ENCODE results near the gene SLC44A4. TPM values are rescaled to one million over a fixed set of nuclear protein-coding genes. Genes with fewer than 3 reads are reported as not detected.

SLC44A4 gene
- total and polyA plus RNA-seq, 9 of the 15 experiments (the other 6 are each of a cell fraction or from before 2014, with no cell fraction given): 7.9 to 18.6 (median 11.2) TPM

- no peak for TF ChIP-seq E4F1 (CRISPR knock-in tag; IDR thresholded peaks at IDR 0.05; ENCODE audit: borderline replicate concordance)
- peak; percentile 60; the same call in 1 of the 2 replicates for TF ChIP-seq ZNF445 (CRISPR knock-in tag; IDR thresholded peaks at IDR 0.05; ENCODE audit: low read depth)
- TF ChIP-seq TBP (optimal IDR thresholded peaks at IDR 0.05; ENCODE audit: low read depth, low read length): peak; percentile 82
- TF ChIP-seq ZNF449 (CRISPR knock-in tag; IDR thresholded peaks at IDR 0.05): no peak
- 0 out of 2 replicates have a peak, but pooled peaks have one; percentile 60 for TF ChIP-seq ZNF324 (CRISPR knock-in tag; IDR thresholded peaks at IDR 0.05)
- no peak for TF ChIP-seq CREB5 (CRISPR knock-in tag; IDR thresholded peaks at IDR 0.05)
- 0 out of 2 replicates have a peak, but pooled peaks have one; percentile 82 for TF ChIP-seq PHB (CRISPR knock-in tag; IDR thresholded peaks at IDR 0.05)
- TF ChIP-seq RBM17 (IDR thresholded peaks at IDR 0.05; ENCODE audit: borderline replicate concordance, low read depth, low read length): no peak
- TF ChIP-seq ZNF140 (CRISPR knock-in tag; IDR thresholded peaks at IDR 0.05): no peak
- peak in 1 of 2 experiments; percentile 86; a peak in 2 of 4 replicates for TF ChIP-seq FOXK2 (conservative IDR thresholded peaks at IDR 0.05 in 1 of 2, IDR thresholded peaks at IDR 0.05 in 1 of 2; ENCODE audit: low read depth in 2 of 2)
- TF ChIP-seq, protein P1, sequence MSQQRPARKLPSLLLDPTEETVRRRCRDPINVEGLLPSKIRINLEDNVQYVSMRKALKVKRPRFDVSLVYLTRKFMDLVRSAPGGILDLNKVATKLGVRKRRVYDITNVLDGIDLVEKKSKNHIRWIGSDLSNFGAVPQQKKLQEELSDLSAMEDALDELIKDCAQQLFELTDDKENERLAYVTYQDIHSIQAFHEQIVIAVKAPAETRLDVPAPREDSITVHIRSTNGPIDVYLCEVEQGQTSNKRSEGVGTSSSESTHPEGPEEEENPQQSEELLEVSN (IDR thresholded peaks at IDR 0.05; ENCODE audit: borderline replicate concordance in 1 of 2, extremely low read depth in 1 of 2, insufficient read depth in 1 of 2, insufficient read length in 1 of 2, low read depth in 1 of 2, low read length in 1 of 2, poor library complexity in 1 of 2, severe bottlenecking in 1 of 2): peak in 1 of 2 experiments; percentile 4
- TF ChIP-seq, protein P2, sequence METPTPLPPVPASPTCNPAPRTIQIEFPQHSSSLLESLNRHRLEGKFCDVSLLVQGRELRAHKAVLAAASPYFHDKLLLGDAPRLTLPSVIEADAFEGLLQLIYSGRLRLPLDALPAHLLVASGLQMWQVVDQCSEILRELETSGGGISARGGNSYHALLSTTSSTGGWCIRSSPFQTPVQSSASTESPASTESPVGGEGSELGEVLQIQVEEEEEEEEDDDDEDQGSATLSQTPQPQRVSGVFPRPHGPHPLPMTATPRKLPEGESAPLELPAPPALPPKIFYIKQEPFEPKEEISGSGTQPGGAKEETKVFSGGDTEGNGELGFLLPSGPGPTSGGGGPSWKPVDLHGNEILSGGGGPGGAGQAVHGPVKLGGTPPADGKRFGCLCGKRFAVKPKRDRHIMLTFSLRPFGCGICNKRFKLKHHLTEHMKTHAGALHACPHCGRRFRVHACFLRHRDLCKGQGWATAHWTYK (CRISPR knock-in tag; IDR thresholded peaks at IDR 0.05): 0 out of 2 replicates have a peak, but pooled peaks have one; percentile 18
- TF ChIP-seq ZNF79 (CRISPR knock-in tag; IDR thresholded peaks at IDR 0.05; ENCODE audit: low read depth): peak; percentile 42; the same call in 1 of the 2 replicates
- TF ChIP-seq SMAD3 (CRISPR knock-in tag; conservative IDR thresholded peaks at IDR 0.05): 0 out of 2 replicates have a peak, but pooled peaks have one; percentile 57
- 0 out of 2 replicates have a peak, but pooled peaks have one; percentile 51 for TF ChIP-seq ZEB2 (IDR thresholded peaks at IDR 0.05)
- TF ChIP-seq KLF13 (tag; IDR thresholded peaks at IDR 0.05; ENCODE audit: borderline replicate concordance, low read depth): peak; percentile 83; the same call in 1 of the 2 replicates
- TF ChIP-seq ZFP1 (CRISPR knock-in tag; IDR thresholded peaks at IDR 0.05): peak; percentile 46; the same call in 1 of the 2 replicates
- TF ChIP-seq SRF (CRISPR knock-in tag; IDR thresholded peaks at IDR 0.05): peak; percentile 73 to 92; a peak in 3 of 4 replicates
- TF ChIP-seq BACH1 (tag; IDR thresholded peaks at IDR 0.05): 0 out of 2 replicates have a peak, but pooled peaks have one; percentile 38
- TF ChIP-seq MECOM (CRISPR knock-in tag; IDR thresholded peaks at IDR 0.05): no peak
Measured at GRCh38 chr6:31814677-31815024, 64.1 kb downstream of the SLC44A4 start (continued).
